ENCODE data around the gene B3GNT5.

B3GNT5 gene

GRCh38 chr3:183291497-183292031, 38.5 kb downstream of the B3GNT5 start:
- no peak for DNase-seq (ENCODE audit: low read depth in 3 of 3)

- DNase-seq (ENCODE audit: low read depth in 3 of 3) = no peak
These were observed 40.9 kb downstream of the B3GNT5 start for GRCh38 chr3:183293966-183294365.

GRCh38 chr3:183295211-183295610, 42.2 kb downstream of the B3GNT5 start:
- DNase-seq (ENCODE audit: low read depth in 3 of 3) = no peak

- DNase-seq (ENCODE audit: low read depth in 3 of 3) = no peak
These were observed 43.9 kb downstream of the B3GNT5 start for GRCh38 chr3:183296944-183297343.

GRCh38 chr3:183298701-183299153, 45.7 kb downstream of the B3GNT5 start:
- no peak for DNase-seq (ENCODE audit: low read depth in 3 of 3)

GRCh38 chr3:183299976-183300375, 46.9 kb downstream of the B3GNT5 start:
- no peak for DNase-seq (ENCODE audit: low read depth in 3 of 3)

- no peak for DNase-seq (ENCODE audit: low read depth in 3 of 3)
These were observed 48.0 kb downstream of the B3GNT5 start for GRCh38 chr3:183300996-183301562.

GRCh38 chr3:183301937-183302580, 49.0 kb downstream of the B3GNT5 start:
- DNase-seq (ENCODE audit: low read depth in 3 of 3) = no peak

GRCh38 chr3:183303690-183304089, 50.6 kb downstream of the B3GNT5 start:
- DNase-seq (ENCODE audit: low read depth in 3 of 3) = no peak

GRCh38 chr3:183306798-183307671, 54.0 kb downstream of the B3GNT5 start:
- peak; percentile 18 to 42 (median 20) for DNase-seq (ENCODE audit: low read depth in 3 of 3)

GRCh38 chr3:183307749-183308148, 54.7 kb downstream of the B3GNT5 start:
- no peak for DNase-seq (ENCODE audit: low read depth in 3 of 3)

- no peak for DNase-seq (ENCODE audit: low read depth in 3 of 3)
These were observed 55.7 kb downstream of the B3GNT5 start for GRCh38 chr3:183308751-183309150.

GRCh38 chr3:183309276-183309675, 56.2 kb downstream of the B3GNT5 start:
- no peak for DNase-seq (ENCODE audit: low read depth in 3 of 3)

- DNase-seq (ENCODE audit: low read depth in 3 of 3) = no peak
These were observed 57.9 kb downstream of the B3GNT5 start for GRCh38 chr3:183310936-183311335.

GRCh38 chr3:183312433-183312832, 59.4 kb downstream of the B3GNT5 start:
- no peak for DNase-seq (ENCODE audit: low read depth in 3 of 3)

- no peak for DNase-seq (ENCODE audit: low read depth in 3 of 3)
These were observed 60.3 kb downstream of the B3GNT5 start for GRCh38 chr3:183313351-183313750.

- DNase-seq (ENCODE audit: low read depth in 3 of 3) = no peak
These were observed 60.7 kb downstream of the B3GNT5 start for GRCh38 chr3:183313764-183314163.

GRCh38 chr3:183315739-183316138, 62.7 kb downstream of the B3GNT5 start:
- no peak for DNase-seq (ENCODE audit: low read depth in 3 of 3)

- no peak for DNase-seq (ENCODE audit: low read depth in 3 of 3)
These were observed 64.2 kb downstream of the B3GNT5 start for GRCh38 chr3:183317271-183317670.

GRCh38 chr3:183317886-183318865, 65.1 kb downstream of the B3GNT5 start:
- DNase-seq (ENCODE audit: low read depth in 3 of 3) = no peak

- no peak for DNase-seq (ENCODE audit: low read depth in 3 of 3)
These were observed 65.8 kb downstream of the B3GNT5 start for GRCh38 chr3:183318877-183319276.

Measured in stimulated activated CD4-positive, alpha-beta T cell treated with anti-CD3 and anti-CD28 coated beads, TNF-alpha, amount 100 ng/mL, for 48 hours (primary cell).